ENCODE results near the gene SLC25A30.

DNA sequence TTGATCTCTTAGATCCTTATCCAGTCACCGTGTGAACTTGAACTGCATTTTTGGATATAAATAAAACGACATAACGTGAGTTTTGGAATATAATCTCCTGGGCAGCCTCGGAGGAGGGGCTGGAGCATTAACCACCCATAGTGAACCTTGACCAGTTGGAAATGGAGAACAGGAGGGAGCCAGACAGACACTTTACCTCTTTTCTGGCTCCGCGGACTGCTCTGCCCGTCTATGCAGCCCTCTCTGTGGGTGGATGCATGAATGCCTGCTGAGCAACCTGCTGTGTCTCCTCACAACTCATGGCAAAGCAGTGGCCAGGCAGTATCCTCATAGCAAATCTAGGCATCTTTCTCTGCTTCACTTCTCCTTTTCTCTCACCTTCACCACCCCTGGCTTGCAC, 36.0 kb upstream of the SLC25A30 start:
- TF ChIP-seq, protein P1, sequence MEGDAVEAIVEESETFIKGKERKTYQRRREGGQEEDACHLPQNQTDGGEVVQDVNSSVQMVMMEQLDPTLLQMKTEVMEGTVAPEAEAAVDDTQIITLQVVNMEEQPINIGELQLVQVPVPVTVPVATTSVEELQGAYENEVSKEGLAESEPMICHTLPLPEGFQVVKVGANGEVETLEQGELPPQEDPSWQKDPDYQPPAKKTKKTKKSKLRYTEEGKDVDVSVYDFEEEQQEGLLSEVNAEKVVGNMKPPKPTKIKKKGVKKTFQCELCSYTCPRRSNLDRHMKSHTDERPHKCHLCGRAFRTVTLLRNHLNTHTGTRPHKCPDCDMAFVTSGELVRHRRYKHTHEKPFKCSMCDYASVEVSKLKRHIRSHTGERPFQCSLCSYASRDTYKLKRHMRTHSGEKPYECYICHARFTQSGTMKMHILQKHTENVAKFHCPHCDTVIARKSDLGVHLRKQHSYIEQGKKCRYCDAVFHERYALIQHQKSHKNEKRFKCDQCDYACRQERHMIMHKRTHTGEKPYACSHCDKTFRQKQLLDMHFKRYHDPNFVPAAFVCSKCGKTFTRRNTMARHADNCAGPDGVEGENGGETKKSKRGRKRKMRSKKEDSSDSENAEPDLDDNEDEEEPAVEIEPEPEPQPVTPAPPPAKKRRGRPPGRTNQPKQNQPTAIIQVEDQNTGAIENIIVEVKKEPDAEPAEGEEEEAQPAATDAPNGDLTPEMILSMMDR (IDR thresholded peaks at IDR 0.05): no peak
- TF ChIP-seq POLR2A (IDR thresholded peaks at IDR 0.05): no peak
- TF ChIP-seq POLR2AphosphoS5 (IDR thresholded peaks at IDR 0.05): no peak
- TF ChIP-seq EP300 (IDR thresholded peaks at IDR 0.05; ENCODE audit: low read depth): no peak
